ENCODE results near the gene DHRS13. TPM values are rescaled to one million over a fixed set of nuclear protein-coding genes. Genes with fewer than 3 reads are reported as not detected.
"Not testable (repeated sequence)": the region's sequence is repeated elsewhere in the genome, so short reads cannot be mapped to it uniquely, and the experiment has no call there.

The DHRS13 gene
- total and polyA plus RNA-seq, 9 donors = 2.9 to 5.9 (median 4.2) TPM

GRCh38 chr17:28877150-28877711 lies 25.6 kb downstream of the DHRS13 start:
- 100% methylated on average over 2 of the region's 6 CpGs for WGBS (ENCODE audit: insufficient coverage)
- H3K27ac ChIP-seq (ENCODE audit: low read length); H3K27me3 ChIP-seq (ENCODE audit: control insufficient read depth, insufficient read depth, low read length); DNase-seq; H3K4me3 ChIP-seq (ENCODE audit: low read length); H3K4me1 ChIP-seq (ENCODE audit: control insufficient read depth, insufficient read depth, low read length); H3K9me3 ChIP-seq (replicated peaks; ENCODE audit: control insufficient read depth, low read depth, low read length): not testable (repeated sequence)
- peaks cover 38% of the 10 kb centered on the region for H3K36me3 ChIP-seq (ENCODE audit: control insufficient read depth, insufficient read depth, low read length)

- no peak for DNase-seq
- Histone ChIP-seq H3K4me1 (ENCODE audit: control insufficient read depth, insufficient read depth, low read length) (no peaks in the 10 kb centered on the region), H3K36me3 (ENCODE audit: control insufficient read depth, insufficient read depth, low read length) (peaks cover 25% of the 10 kb centered on the region), H3K4me3 (ENCODE audit: low read length) (no peak overlapping the region), H3K27ac (ENCODE audit: low read length) (no peak overlapping the region), H3K9me3 (replicated peaks; ENCODE audit: control insufficient read depth, low read depth, low read length) (no peaks in the 10 kb centered on the region), H3K27me3 (ENCODE audit: control insufficient read depth, insufficient read depth, low read length) (no peaks in the 10 kb centered on the region)
- WGBS (ENCODE audit: insufficient coverage) = no CpG with 5 or more reads among the region's 1 CpG
These were observed 26.9 kb downstream of the DHRS13 start for GRCh38 chr17:28875848-28876550.

- Histone ChIP-seq H3K27me3 (ENCODE audit: control insufficient read depth, insufficient read depth, low read length) (no peaks in the 10 kb centered on the region), H3K9me3 (replicated peaks; ENCODE audit: control insufficient read depth, low read depth, low read length) (no peaks in the 10 kb centered on the region), H3K4me1 (ENCODE audit: control insufficient read depth, insufficient read depth, low read length) (no peaks in the 10 kb centered on the region), H3K27ac (ENCODE audit: low read length) (no peak overlapping the region), H3K4me3 (ENCODE audit: low read length) (no peak overlapping the region), H3K36me3 (ENCODE audit: control insufficient read depth, insufficient read depth, low read length) (peaks cover 13% of the 10 kb centered on the region)
- DNase-seq = no peak
- WGBS (ENCODE audit: insufficient coverage) = no CpG with 5 or more reads among the region's 3 CpGs
These were observed 28.1 kb downstream of the DHRS13 start for GRCh38 chr17:28874750-28875149.

GRCh38 chr17:28873839-28874238 lies 29.0 kb downstream of the DHRS13 start:
- DNase-seq = no peak
- no peaks in the 10 kb centered on the region for H3K27me3 ChIP-seq (ENCODE audit: control insufficient read depth, insufficient read depth, low read length)
- H3K36me3 ChIP-seq (ENCODE audit: control insufficient read depth, insufficient read depth, low read length) = peaks cover 4% of the 10 kb centered on the region
- WGBS (ENCODE audit: insufficient coverage) = no CpG with 5 or more reads among the region's 7 CpGs
- H3K27ac ChIP-seq (ENCODE audit: low read length) = no peak overlapping the region
- no peak overlapping the region for H3K4me3 ChIP-seq (ENCODE audit: low read length)
- H3K9me3 ChIP-seq (replicated peaks; ENCODE audit: control insufficient read depth, low read depth, low read length) = no peaks in the 10 kb centered on the region
- H3K4me1 ChIP-seq (ENCODE audit: control insufficient read depth, insufficient read depth, low read length) = no peaks in the 10 kb centered on the region

- Histone ChIP-seq H3K27ac (ENCODE audit: low read length) (no peak overlapping the region), H3K4me1 (ENCODE audit: control insufficient read depth, insufficient read depth, low read length) (no peaks in the 10 kb centered on the region), H3K9me3 (replicated peaks; ENCODE audit: control insufficient read depth, low read depth, low read length) (no peaks in the 10 kb centered on the region), H3K4me3 (ENCODE audit: low read length) (no peak overlapping the region), H3K36me3 (ENCODE audit: control insufficient read depth, insufficient read depth, low read length) (no peaks in the 10 kb centered on the region), H3K27me3 (ENCODE audit: control insufficient read depth, insufficient read depth, low read length) (no peaks in the 10 kb centered on the region)
- no peak for DNase-seq
- 71% methylated on average over 4 of the region's 6 CpGs for WGBS (ENCODE audit: insufficient coverage)
These were observed 31.8 kb downstream of the DHRS13 start for GRCh38 chr17:28871056-28871579.

GRCh38 chr17:28867276-28867675 lies 35.6 kb downstream of the DHRS13 start:
- H3K36me3 ChIP-seq (ENCODE audit: control insufficient read depth, insufficient read depth, low read length) = peaks cover 2% of the 10 kb centered on the region
- no peak for DNase-seq
- whole genome bisulfite sequencing (ENCODE audit: insufficient coverage) = 89% methylated on average over 3 of the region's 7 CpGs

GRCh38 chr17:28865946-28866752 lies 36.7 kb downstream of the DHRS13 start:
- Histone ChIP-seq H3K27me3 (ENCODE audit: control insufficient read depth, insufficient read depth, low read length) (no peaks in the 10 kb centered on the region), H3K36me3 (ENCODE audit: control insufficient read depth, insufficient read depth, low read length) (peaks cover 11% of the 10 kb centered on the region), H3K4me1 (ENCODE audit: control insufficient read depth, insufficient read depth, low read length) (no peaks in the 10 kb centered on the region), H3K9me3 (replicated peaks; ENCODE audit: control insufficient read depth, low read depth, low read length) (no peaks in the 10 kb centered on the region), H3K4me3 (ENCODE audit: low read length) (no peak overlapping the region), H3K27ac (ENCODE audit: low read length) (no peak overlapping the region)
- WGBS (ENCODE audit: insufficient coverage) = 92% methylated on average over 2 of the region's 13 CpGs
- no peak for DNase-seq

More at GRCh38 chr17:28867276-28867675, 35.6 kb downstream of the DHRS13 start:
- H3K27ac ChIP-seq (ENCODE audit: low read length) = no peak overlapping the region
- no peaks in the 10 kb centered on the region for H3K27me3 ChIP-seq (ENCODE audit: control insufficient read depth, insufficient read depth, low read length)
- no peak overlapping the region for H3K4me3 ChIP-seq (ENCODE audit: low read length)
- H3K4me1 ChIP-seq (ENCODE audit: control insufficient read depth, insufficient read depth, low read length) = no peaks in the 10 kb centered on the region
- no peaks in the 10 kb centered on the region for H3K9me3 ChIP-seq (replicated peaks; ENCODE audit: control insufficient read depth, low read depth, low read length)

GRCh38 chr17:28864991-28865849 lies 37.7 kb downstream of the DHRS13 start:
- Histone ChIP-seq H3K4me1 (ENCODE audit: control insufficient read depth, insufficient read depth, low read length) (no peaks in the 10 kb centered on the region), H3K9me3 (replicated peaks; ENCODE audit: control insufficient read depth, low read depth, low read length) (no peaks in the 10 kb centered on the region), H3K36me3 (ENCODE audit: control insufficient read depth, insufficient read depth, low read length) (peaks cover 17% of the 10 kb centered on the region), H3K27ac (ENCODE audit: low read length) (no peak overlapping the region), H3K27me3 (ENCODE audit: control insufficient read depth, insufficient read depth, low read length) (no peaks in the 10 kb centered on the region), H3K4me3 (ENCODE audit: low read length) (no peak overlapping the region)
- 72% methylated on average over 6 of the region's 11 CpGs for WGBS (ENCODE audit: insufficient coverage)
- DNase-seq = no peak

- Histone ChIP-seq H3K4me1 (ENCODE audit: control insufficient read depth, insufficient read depth, low read length) (no peaks in the 10 kb centered on the region), H3K27me3 (ENCODE audit: control insufficient read depth, insufficient read depth, low read length) (no peaks in the 10 kb centered on the region), H3K9me3 (replicated peaks; ENCODE audit: control insufficient read depth, low read depth, low read length) (no peaks in the 10 kb centered on the region), H3K36me3 (ENCODE audit: control insufficient read depth, insufficient read depth, low read length) (peaks cover 26% of the 10 kb centered on the region), H3K4me3 (ENCODE audit: low read length) (no peak overlapping the region), H3K27ac (ENCODE audit: low read length) (no peak overlapping the region)
- no peak for DNase-seq
- no CpG with 5 or more reads among the region's 1 CpG for WGBS (ENCODE audit: insufficient coverage)
These were observed 38.9 kb downstream of the DHRS13 start for GRCh38 chr17:28863953-28864352.
